PC-3 (cell line): Measurements from ENCODE around the gene FAM228B.

ENCODE experiments used
- EZH2 ChIP-seq: fragments of 300-600 bp; sonication (generic); IDR thresholded peaks from one replicate; pipeline ENCODE4 v1.6.1; 2017; ENCODE audit warnings: antibody characterized with exemption, mild to moderate bottlenecking, low read length; ENCODE audit not compliant: unreplicated experiment
- EZH2phosphoT487 ChIP-seq: fragments of 300-600 bp; sonication (generic); IDR thresholded peaks from 2 replicates; pipeline ENCODE4 v1.6.1; 2018; ENCODE audit warnings: mild to moderate bottlenecking, antibody characterized with exemption, low read length, borderline replicate concordance
- TF ChIP-seq, protein P1 (sequence below): fragments of 300-600 bp; sonication (generic); conservative IDR thresholded peaks from 2 replicates; pipeline ENCODE4 v1.5.1; 2017; ENCODE audit warnings: antibody characterized with exemption, low read depth, mild to moderate bottlenecking, low read length

DNA sequence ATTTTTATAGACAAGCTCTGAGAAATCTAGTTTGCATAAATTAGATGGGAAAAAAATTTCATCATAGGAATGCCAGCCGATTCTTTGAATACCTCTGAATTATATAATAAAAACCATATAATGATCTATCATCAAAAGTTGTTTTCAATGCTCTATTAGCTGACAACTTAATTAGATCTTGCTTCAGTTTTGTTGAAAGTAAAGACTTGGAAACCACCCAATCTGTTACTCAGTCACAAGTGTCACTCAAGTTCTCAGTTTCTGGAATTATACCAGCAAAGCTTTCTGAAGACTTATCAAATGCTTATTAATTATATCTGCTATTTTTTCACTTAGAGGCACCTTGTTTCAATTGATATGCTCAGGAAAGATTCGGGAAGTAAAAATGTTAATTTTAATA, 21.3 kb upstream of the FAM228B start:
- TF ChIP-seq EZH2phosphoT487 (no peak), EZH2 (no peak)
- TF ChIP-seq, protein P1, sequence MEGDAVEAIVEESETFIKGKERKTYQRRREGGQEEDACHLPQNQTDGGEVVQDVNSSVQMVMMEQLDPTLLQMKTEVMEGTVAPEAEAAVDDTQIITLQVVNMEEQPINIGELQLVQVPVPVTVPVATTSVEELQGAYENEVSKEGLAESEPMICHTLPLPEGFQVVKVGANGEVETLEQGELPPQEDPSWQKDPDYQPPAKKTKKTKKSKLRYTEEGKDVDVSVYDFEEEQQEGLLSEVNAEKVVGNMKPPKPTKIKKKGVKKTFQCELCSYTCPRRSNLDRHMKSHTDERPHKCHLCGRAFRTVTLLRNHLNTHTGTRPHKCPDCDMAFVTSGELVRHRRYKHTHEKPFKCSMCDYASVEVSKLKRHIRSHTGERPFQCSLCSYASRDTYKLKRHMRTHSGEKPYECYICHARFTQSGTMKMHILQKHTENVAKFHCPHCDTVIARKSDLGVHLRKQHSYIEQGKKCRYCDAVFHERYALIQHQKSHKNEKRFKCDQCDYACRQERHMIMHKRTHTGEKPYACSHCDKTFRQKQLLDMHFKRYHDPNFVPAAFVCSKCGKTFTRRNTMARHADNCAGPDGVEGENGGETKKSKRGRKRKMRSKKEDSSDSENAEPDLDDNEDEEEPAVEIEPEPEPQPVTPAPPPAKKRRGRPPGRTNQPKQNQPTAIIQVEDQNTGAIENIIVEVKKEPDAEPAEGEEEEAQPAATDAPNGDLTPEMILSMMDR: no peak
